IPS-20b (cell line): ENCODE data around the gene ARHGAP26.

Source experiments
- H3K27ac ChIP-seq: one replicate; pipeline ENCODE4 v1.5.1; 2013; ENCODE audit warnings: low read length
- H3K27me3 ChIP-seq: 2 replicates; pipeline ENCODE4 v1.6.1; 2013; ENCODE audit warnings: mild to moderate bottlenecking, low read length, inconsistent platforms; ENCODE audit not compliant: insufficient read depth
- H3K36me3 ChIP-seq: 2 replicates; pipeline ENCODE4 v1.6.1; 2013; ENCODE audit warnings: low read depth, mild to moderate bottlenecking, inconsistent platforms, low read length, moderate library complexity; ENCODE audit not compliant: insufficient read depth
- H3K4me1 ChIP-seq: 2 replicates; pipeline ENCODE4 v1.6.1; 2013; ENCODE audit warnings: mild to moderate bottlenecking, control low read depth, inconsistent platforms, low read length, moderate library complexity; ENCODE audit not compliant: insufficient read depth
- H3K4me3 ChIP-seq: 2 replicates; pipeline ENCODE4 v1.5.1; 2013; ENCODE audit warnings: mild to moderate bottlenecking, low read length, inconsistent platforms
- H3K9ac ChIP-seq: 2 replicates; pipeline ENCODE4 v1.6.1; 2013; ENCODE audit warnings: low read depth, mild to moderate bottlenecking, inconsistent platforms, low read length, moderate library complexity
- H3K9me3 ChIP-seq: 2 replicates; pipeline ENCODE4 v1.6.1; 2013; ENCODE audit warnings: mild to moderate bottlenecking, low read depth, low read length, inconsistent platforms; ENCODE audit not compliant: insufficient read depth

Gene ARHGAP26

DNA sequence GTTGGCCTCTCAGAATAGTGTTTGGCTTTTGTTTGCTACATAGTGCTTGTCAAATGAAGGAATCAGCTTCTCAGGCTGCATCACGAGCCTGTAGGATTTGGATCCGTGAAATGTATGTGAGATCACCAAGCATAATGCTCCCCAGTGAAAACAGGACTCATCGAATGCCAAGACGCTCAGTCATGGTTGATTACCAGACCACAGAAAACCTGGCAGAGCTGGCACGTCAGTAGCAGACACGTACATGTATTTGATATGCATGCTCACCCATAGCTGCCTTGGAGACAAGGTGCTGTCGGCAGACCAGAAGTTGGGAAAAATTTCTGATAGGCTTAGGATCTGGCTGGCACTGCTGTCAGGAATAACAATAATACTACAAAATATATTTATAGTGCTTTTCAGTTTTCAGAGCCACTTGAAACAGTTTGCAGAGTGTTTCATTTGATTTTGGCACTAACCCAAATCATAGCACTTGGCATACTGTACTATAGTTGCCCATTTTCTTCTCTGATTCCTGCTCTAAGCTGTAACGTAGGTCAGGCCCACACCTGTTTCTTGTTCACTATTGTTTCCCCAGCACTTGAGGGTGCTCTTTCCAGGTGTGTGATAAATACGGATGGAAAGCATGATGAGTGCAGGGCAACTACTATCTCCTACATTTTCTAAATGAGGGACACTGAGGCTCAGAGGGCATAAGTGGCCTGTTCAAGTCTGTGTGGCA, 407.2 kb downstream of the ARHGAP26 start:
- Histone ChIP-seq H3K9ac (no peak overlapping the region), H3K27ac (no peak overlapping the region), H3K9me3 (no peaks in the 10 kb centered on the region), H3K4me3 (no peak overlapping the region), H3K36me3 (no peaks in the 10 kb centered on the region), H3K27me3 (no peaks in the 10 kb centered on the region), H3K4me1 (peaks cover 9% of the 10 kb centered on the region)

DNA sequence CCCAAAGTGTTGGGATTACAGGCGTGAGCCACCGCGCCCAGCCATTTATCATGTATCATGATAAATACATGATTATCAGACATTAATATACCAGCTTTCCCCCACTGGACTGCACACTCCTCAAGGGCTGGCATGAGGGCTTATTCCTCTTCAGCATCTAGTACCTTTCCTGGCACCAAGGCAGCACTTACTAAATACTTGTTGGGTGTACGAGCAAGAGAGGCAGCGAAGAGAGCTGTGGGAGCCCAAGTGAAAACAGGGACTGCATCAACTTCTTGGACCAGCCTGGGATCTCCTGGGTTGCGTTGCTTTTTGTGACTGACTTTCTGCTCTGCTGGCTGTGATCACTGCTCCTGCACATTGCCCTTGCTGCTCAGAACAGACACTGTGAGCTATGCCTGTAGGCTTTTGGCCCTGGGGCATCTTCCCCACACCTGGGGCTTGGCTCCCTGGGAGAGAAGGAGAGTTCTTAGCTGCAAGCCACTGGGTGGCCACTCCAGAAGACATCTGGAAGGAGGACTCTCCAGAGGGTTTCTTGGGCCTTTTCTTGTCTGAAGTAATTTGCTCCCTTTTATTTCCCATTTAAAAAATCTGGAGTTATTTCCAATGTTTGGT, 409.1 kb downstream of the ARHGAP26 start:
- no peak overlapping the region for H3K4me3 ChIP-seq
- H3K9me3 ChIP-seq, result no peaks in the 10 kb centered on the region
- H3K27ac ChIP-seq, result no peak overlapping the region
- H3K9ac ChIP-seq, result no peak overlapping the region
- H3K36me3 ChIP-seq, result no peaks in the 10 kb centered on the region
- H3K27me3 ChIP-seq, result no peaks in the 10 kb centered on the region
- H3K4me1 ChIP-seq, result 0 out of 2 replicates have a peak, but pooled peaks cover 2% of the 10 kb centered on the region

GRCh38 chr5:143180751-143181150, 410.6 kb downstream of the ARHGAP26 start:
- H3K4me3 ChIP-seq, result no peak overlapping the region
- no peak overlapping the region for H3K9ac ChIP-seq
- H3K36me3 ChIP-seq, result no peaks in the 10 kb centered on the region
- no peaks in the 10 kb centered on the region for H3K9me3 ChIP-seq
- no peaks in the 10 kb centered on the region for H3K4me1 ChIP-seq
- no peak overlapping the region for H3K27ac ChIP-seq
- H3K27me3 ChIP-seq, result no peaks in the 10 kb centered on the region

GRCh38 chr5:143181173-143181572, 411.0 kb downstream of the ARHGAP26 start:
- H3K4me3 ChIP-seq, result no peak overlapping the region
- no peaks in the 10 kb centered on the region for H3K36me3 ChIP-seq
- no peaks in the 10 kb centered on the region for H3K9me3 ChIP-seq
- H3K9ac ChIP-seq, result no peak overlapping the region
- H3K4me1 ChIP-seq, result no peaks in the 10 kb centered on the region
- no peaks in the 10 kb centered on the region for H3K27me3 ChIP-seq
- H3K27ac ChIP-seq, result no peak overlapping the region

GRCh38 chr5:143182106-143182505, 411.9 kb downstream of the ARHGAP26 start:
- Histone ChIP-seq H3K4me3 (no peak overlapping the region), H3K27ac (no peak overlapping the region), H3K9me3 (no peaks in the 10 kb centered on the region), H3K9ac (no peak overlapping the region), H3K27me3 (no peaks in the 10 kb centered on the region), H3K36me3 (no peaks in the 10 kb centered on the region), H3K4me1 (no peaks in the 10 kb centered on the region)

DNA sequence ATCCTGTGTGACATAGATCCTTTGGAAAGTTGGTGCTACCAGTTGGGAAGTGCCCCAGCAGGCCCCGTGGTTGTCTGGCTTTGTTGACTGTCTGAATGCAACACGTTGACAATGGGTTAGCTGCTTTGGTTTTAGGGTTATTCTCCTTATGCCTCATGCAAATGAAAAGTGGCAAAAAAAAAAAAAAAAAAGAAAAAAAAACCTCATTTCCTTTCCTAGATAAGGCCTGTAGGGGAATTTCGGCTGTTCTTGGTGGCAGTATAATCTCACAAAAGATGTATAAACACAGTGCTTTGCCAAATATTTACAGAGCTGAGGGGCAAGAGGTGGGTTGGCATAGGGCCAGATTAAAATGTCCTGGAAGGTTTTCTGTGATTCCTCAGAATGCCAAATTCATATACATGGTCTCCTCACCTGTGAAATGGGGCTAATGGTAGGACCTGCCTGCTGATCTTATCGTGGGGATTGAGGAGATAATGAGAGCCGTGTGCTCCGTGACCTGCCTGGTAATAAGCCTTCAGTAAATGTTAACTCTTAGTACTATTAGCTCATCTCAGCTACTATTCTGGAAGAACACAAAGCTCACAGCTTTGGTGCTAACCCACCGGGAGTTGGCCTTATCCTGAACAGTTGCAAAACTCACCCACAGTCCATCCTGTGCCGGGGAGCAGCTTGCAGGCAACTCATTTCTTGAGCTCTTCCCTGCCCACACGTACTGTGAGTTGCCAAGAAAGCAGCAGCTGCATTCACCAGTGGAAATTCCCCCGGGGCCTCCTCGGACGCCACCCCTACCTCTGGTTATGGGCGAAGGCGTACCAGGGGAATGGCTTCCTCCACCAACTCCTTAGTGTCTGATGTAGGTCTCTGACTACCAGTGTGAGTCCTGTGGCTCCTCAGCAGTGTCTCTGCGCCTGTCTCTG, 413.0 kb downstream of the ARHGAP26 start:
- no peaks in the 10 kb centered on the region for H3K27me3 ChIP-seq
- no peaks in the 10 kb centered on the region for H3K36me3 ChIP-seq
- no peaks in the 10 kb centered on the region for H3K4me1 ChIP-seq
- H3K9me3 ChIP-seq, result no peaks in the 10 kb centered on the region
- no peak overlapping the region for H3K27ac ChIP-seq
- H3K4me3 ChIP-seq, result no peak overlapping the region
- H3K9ac ChIP-seq, result no peak overlapping the region

GRCh38 chr5:143183989-143184388, 413.8 kb downstream of the ARHGAP26 start:
- Histone ChIP-seq H3K27ac (no peak overlapping the region), H3K4me3 (no peak overlapping the region), H3K9ac (no peak overlapping the region), H3K4me1 (no peaks in the 10 kb centered on the region), H3K27me3 (no peaks in the 10 kb centered on the region), H3K36me3 (no peaks in the 10 kb centered on the region), H3K9me3 (no peaks in the 10 kb centered on the region)

- no peak overlapping the region for H3K9ac ChIP-seq
- no peaks in the 10 kb centered on the region for H3K36me3 ChIP-seq
Measured at GRCh38 chr5:143186623-143187022, 416.4 kb downstream of the ARHGAP26 start.

DNA sequence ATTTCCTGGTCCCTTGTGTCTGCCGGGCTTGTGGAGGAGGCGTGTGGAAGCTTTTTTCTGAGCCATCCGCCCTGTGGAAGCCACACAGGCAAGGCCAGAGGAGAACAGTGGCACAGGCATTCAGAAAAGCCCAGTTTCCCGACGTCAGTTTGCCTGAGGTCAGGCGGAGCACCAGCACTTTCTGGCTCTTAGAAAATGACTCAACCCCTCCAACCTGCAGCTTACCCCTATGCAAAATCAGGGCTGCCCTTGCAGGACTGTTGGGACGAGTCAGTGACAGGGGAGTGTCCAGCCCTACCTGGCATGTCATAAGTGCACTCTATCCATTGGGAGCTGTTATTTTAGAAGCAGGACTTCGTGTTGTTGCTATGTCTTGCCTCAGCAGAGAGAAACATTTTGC, 417.3 kb downstream of the ARHGAP26 start:
- Histone ChIP-seq H3K36me3 (no peaks in the 10 kb centered on the region), H3K4me3 (no peak overlapping the region), H3K9me3 (no peaks in the 10 kb centered on the region), H3K27me3 (no peaks in the 10 kb centered on the region), H3K9ac (no peak overlapping the region), H3K4me1 (no peaks in the 10 kb centered on the region), H3K27ac (no peak overlapping the region)

More at GRCh38 chr5:143186623-143187022, 416.4 kb downstream of the ARHGAP26 start:
- Histone ChIP-seq H3K4me1 (no peaks in the 10 kb centered on the region), H3K27ac (no peak overlapping the region), H3K4me3 (no peak overlapping the region), H3K27me3 (no peaks in the 10 kb centered on the region), H3K9me3 (no peaks in the 10 kb centered on the region)

DNA sequence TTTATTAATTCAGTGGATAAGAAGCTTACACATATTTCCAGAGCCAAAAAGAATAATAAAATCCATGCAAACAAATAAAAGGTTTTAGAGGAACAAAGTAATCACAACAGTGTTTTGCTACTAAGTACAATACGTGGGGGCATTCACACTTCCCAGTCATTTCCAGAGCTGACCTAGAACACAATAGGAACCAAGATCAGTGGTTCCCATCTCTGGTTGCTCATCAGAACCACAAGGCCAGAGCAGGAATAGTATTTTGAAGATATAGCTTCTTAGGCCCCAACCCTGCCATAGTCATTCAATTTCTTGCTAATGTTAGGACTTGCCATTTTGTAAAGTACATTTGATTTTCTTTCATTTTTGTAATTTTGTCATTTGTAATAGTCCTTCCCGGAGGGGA, 417.9 kb downstream of the ARHGAP26 start:
- no peak overlapping the region for H3K9ac ChIP-seq
- H3K4me1 ChIP-seq, result no peaks in the 10 kb centered on the region
- H3K36me3 ChIP-seq, result no peaks in the 10 kb centered on the region
- H3K9me3 ChIP-seq, result no peaks in the 10 kb centered on the region
- no peak overlapping the region for H3K27ac ChIP-seq
- H3K27me3 ChIP-seq, result no peaks in the 10 kb centered on the region
- no peak overlapping the region for H3K4me3 ChIP-seq

DNA sequence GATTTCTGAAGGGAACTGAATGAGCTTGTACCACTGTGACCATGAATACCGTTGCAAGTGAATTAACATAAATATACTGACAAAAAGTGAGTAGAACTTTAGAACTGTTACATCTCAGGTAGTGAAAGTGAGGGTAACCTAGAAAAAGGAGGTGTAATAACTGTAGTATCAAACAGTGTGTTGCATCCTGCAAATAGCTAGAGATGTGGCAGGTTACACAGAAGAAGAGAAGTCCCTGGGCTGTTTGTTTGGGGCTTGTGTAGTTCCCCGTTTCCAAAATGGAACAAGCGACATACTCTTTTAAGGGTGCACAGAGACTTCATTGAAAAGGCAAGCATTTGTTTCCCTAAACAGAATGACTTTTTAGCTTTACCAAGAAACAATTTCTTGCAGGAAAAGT, 418.5 kb downstream of the ARHGAP26 start:
- Histone ChIP-seq H3K4me3 (no peak overlapping the region), H3K4me1 (no peaks in the 10 kb centered on the region), H3K9me3 (no peaks in the 10 kb centered on the region), H3K27me3 (no peaks in the 10 kb centered on the region), H3K36me3 (no peaks in the 10 kb centered on the region), H3K9ac (no peak overlapping the region), H3K27ac (no peak overlapping the region)
